DOHH2 (cell line): ENCODE results near the gene PTAR1.

ENCODE experiments used
- H3F3A ChIP-seq: fragments of 200-600 bp; sonication (generic), shearing (Covaris generic); 2 replicates; pipeline ENCODE4 v1.6.0; 2016; ENCODE audit warnings: antibody characterized with exemption, mild to moderate bottlenecking; ENCODE audit not compliant: control insufficient read depth, insufficient read depth
- H3K27ac ChIP-seq: fragments of 200-600 bp; sonication (generic); 2 replicates; pipeline ENCODE4 v1.5.1; 2014; ENCODE audit warnings: low read depth, mild to moderate bottlenecking, low read length, moderate library complexity
- H3K27me3 ChIP-seq: fragments of 200-600 bp; sonication (generic); 2 replicates; pipeline ENCODE4 v1.6.1; 2014; ENCODE audit warnings: mild to moderate bottlenecking, low read length, mixed read lengths; ENCODE audit not compliant: control insufficient read depth
- H3K36me3 ChIP-seq: fragments of 200-600 bp; sonication (generic); 2 replicates; pipeline ENCODE4 v1.6.1; 2014; ENCODE audit warnings: mild to moderate bottlenecking, low read length, moderate library complexity, mixed read lengths; ENCODE audit not compliant: control insufficient read depth
- H3K4me1 ChIP-seq: fragments of 200-600 bp; sonication (generic); 2 replicates; pipeline ENCODE4 v1.6.1; 2014; ENCODE audit warnings: mild to moderate bottlenecking, low read length, mixed read lengths; ENCODE audit not compliant: control insufficient read depth
- H3K4me2 ChIP-seq: fragments of 200-600 bp; sonication (generic); 2 replicates; pipeline ENCODE4 v1.6.0; 2014; ENCODE audit warnings: mild to moderate bottlenecking, low read length, moderate library complexity
- H3K4me3 ChIP-seq: fragments of 200-600 bp; sonication (generic); 2 replicates; pipeline ENCODE4 v1.5.1; 2014; ENCODE audit warnings: mild to moderate bottlenecking, low read length, mixed read lengths
- H3K79me2 ChIP-seq: fragments of 200-600 bp; sonication (generic); 2 replicates; pipeline ENCODE4 v1.6.1; 2014; ENCODE audit warnings: mild to moderate bottlenecking, low read length, mixed read lengths; ENCODE audit not compliant: control insufficient read depth
- H3K9me2 ChIP-seq: fragments of 200-600 bp; sonication (generic); replicated peaks from 2 replicates; pipeline ENCODE4 v1.6.1; 2014; ENCODE audit warnings: mild to moderate bottlenecking, low read length, mixed read lengths; ENCODE audit not compliant: control insufficient read depth
- H3K9me3 ChIP-seq: fragments of 200-600 bp; sonication (generic); 2 replicates; pipeline ENCODE4 v1.6.1; 2014; ENCODE audit warnings: antibody characterized with exemption, low read length, mixed read lengths; ENCODE audit not compliant: control insufficient read depth, insufficient read depth
- H4K20me1 ChIP-seq: fragments of 200-600 bp; sonication (generic); 2 replicates; pipeline ENCODE4 v1.6.0; 2014; ENCODE audit warnings: low read depth, mild to moderate bottlenecking, antibody characterized with exemption, low read length, moderate library complexity; ENCODE audit not compliant: control insufficient read depth, insufficient read depth
- CTCF ChIP-seq: fragments of 200-600 bp; sonication (generic); IDR thresholded peaks from one replicate; pipeline ENCODE4 v1.5.1; 2014; ENCODE audit warnings: antibody characterized with exemption, mild to moderate bottlenecking, low read depth, low read length; ENCODE audit not compliant: poor library complexity, severe bottlenecking
- EZH2phosphoT487 ChIP-seq: fragments of 200-600 bp; sonication (generic); IDR thresholded peaks from 2 replicates; pipeline ENCODE4 v1.6.1; 2017; ENCODE audit warnings: borderline replicate concordance, mild to moderate bottlenecking, antibody characterized with exemption, low read length, moderate library complexity, mixed read lengths

PTAR1 gene

DNA sequence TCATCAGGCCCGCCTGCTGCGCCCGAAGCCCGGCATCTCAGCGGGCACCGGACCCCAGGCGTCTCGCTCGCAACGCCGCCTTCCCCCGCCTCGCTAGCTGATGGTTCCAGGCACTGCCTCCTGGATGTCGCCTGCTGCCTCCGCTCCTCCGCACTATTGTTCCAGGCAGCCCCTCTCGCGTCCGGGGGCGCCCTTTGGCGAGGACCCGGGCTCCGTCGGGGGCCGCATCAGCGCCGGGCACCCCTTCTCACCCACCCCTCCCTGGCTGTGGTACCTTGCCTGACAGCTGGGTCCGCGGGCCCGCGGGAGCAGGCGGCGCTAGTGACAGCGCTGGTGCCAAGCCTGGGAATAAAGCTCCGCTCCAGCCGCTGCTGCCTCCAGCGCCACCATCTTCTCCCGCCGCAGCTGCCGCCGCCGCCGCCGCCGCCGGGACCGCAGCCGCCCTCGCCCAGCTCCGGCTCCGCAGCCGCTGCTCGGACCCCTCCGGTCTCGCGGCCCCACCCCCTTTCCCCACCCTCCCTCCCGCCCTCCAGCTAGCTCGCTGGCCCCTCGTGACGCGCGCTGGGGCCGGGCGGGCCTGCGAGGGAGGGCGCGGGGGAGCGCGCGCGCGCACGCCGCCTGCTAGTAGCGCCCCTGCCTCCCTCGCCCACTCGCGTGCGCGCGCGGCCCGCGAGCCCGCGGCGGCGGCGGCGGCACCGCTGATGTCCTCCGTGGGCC is 87.8 kb downstream of the PTAR1 start, which contains the start of gene APBA1:
APBA1 (minus strand) TSS at position 493 of the 717 bp plus-strand sequence.
- Histone ChIP-seq H3K4me2 (peak within 1 kb of the TSS; percentile 57), H3K27ac (no peak within 1 kb of the TSS), H3K36me3 (no peaks in the 10 kb centered on the region), H3K79me2 (no peaks in the 10 kb centered on the region), H3K4me1 (peaks cover 5% of the 10 kb centered on the region; the same call in 1 of the 2 replicates), H3K9me3 (no peaks in the 10 kb centered on the region), H3K27me3 (peaks cover 23% of the 10 kb centered on the region), H3F3A (no peaks in the 10 kb centered on the region), H3K9me2 (no peaks in the 10 kb centered on the region), H4K20me1 (no peaks in the 10 kb centered on the region), H3K4me3 (peak within 1 kb of the TSS; percentile 46; the same call in 1 of the 2 replicates)
- TF ChIP-seq CTCF (no peak), EZH2phosphoT487 (no peak)

- TF ChIP-seq CTCF (no peak), EZH2phosphoT487 (no peak)
- no peaks in the 10 kb centered on the region for H3K9me3 ChIP-seq
- H3K9me2 ChIP-seq, result no peaks in the 10 kb centered on the region
- H3K4me1 ChIP-seq, result peaks cover 5% of the 10 kb centered on the region; the same call in 1 of the 2 replicates
- no peak overlapping the region for H3K4me3 ChIP-seq
- no peak overlapping the region for H3K27ac ChIP-seq
- H3K36me3 ChIP-seq, result no peaks in the 10 kb centered on the region
- no peak overlapping the region for H3K4me2 ChIP-seq
- no peaks in the 10 kb centered on the region for H3F3A ChIP-seq
- H3K27me3 ChIP-seq, result peaks cover 21% of the 10 kb centered on the region
- no peaks in the 10 kb centered on the region for H4K20me1 ChIP-seq
- no peaks in the 10 kb centered on the region for H3K79me2 ChIP-seq
These were observed 88.4 kb downstream of the PTAR1 start for GRCh38 chr9:69671311-69671878.

GRCh38 chr9:69667306-69667705 is 92.5 kb downstream of the PTAR1 start:
- Histone ChIP-seq H3K27ac (no peak overlapping the region), H3K27me3 (peaks cover 16% of the 10 kb centered on the region; the same call in 1 of the 2 replicates), H3K4me2 (no peak overlapping the region)

More at GRCh38 chr9:69667306-69667705, 92.5 kb downstream of the PTAR1 start:
- no peaks in the 10 kb centered on the region for H4K20me1 ChIP-seq
- H3K9me2 ChIP-seq, result no peaks in the 10 kb centered on the region
- no peaks in the 10 kb centered on the region for H3K4me1 ChIP-seq
- H3K4me3 ChIP-seq, result no peak overlapping the region
- no peak for TF ChIP-seq CTCF
- TF ChIP-seq EZH2phosphoT487, result no peak
- no peaks in the 10 kb centered on the region for H3K36me3 ChIP-seq
- H3F3A ChIP-seq, result no peaks in the 10 kb centered on the region
- H3K79me2 ChIP-seq, result no peaks in the 10 kb centered on the region
- H3K9me3 ChIP-seq, result no peaks in the 10 kb centered on the region
